ENCODE results near the gene SP6.

Gene SP6

GRCh38 chr17:47834756-47835155 is 16.2 kb downstream of the SP6 start:
- no peak for DNase-seq (ENCODE audit: low read depth)

GRCh38 chr17:47831934-47832327 is 19.0 kb downstream of the SP6 start:
- no peak for DNase-seq (ENCODE audit: low read depth)

GRCh38 chr17:47831003-47831933 is 19.7 kb downstream of the SP6 start, which contains the start of the genes LRRC46 and MRPL10:
TSS of gene LRRC46 (plus strand) at chr17:47831670. CDS start at chr17:47831990, 320 bp downstream.
TSS of gene MRPL10 (minus strand) at chr17:47831541. CDS start at chr17:47831511, 30 bp downstream.
- DNase-seq (ENCODE audit: low read depth), result peak; percentile 88

- DNase-seq (ENCODE audit: low read depth), result no peak
Measured at GRCh38 chr17:47830396-47831002, 20.5 kb downstream of the SP6 start.

- no peak for DNase-seq (ENCODE audit: low read depth)
Measured at GRCh38 chr17:47829870-47830269, 21.1 kb downstream of the SP6 start.

- DNase-seq (ENCODE audit: low read depth), result no peak
Measured at GRCh38 chr17:47823519-47823918, 27.4 kb downstream of the SP6 start.

GRCh38 chr17:47822785-47823184 is 28.2 kb downstream of the SP6 start:
- no peak for DNase-seq (ENCODE audit: low read depth)

- DNase-seq (ENCODE audit: low read depth), result peak; percentile 60
Measured at GRCh38 chr17:47821424-47822391, 29.3 kb downstream of the SP6 start, which contains the start of gene OSBPL7. TSS of gene OSBPL7 (minus strand) at chr17:47821794. CDS start at chr17:47820278, 1,516 bp downstream.

GRCh38 chr17:47821031-47821423 is 29.9 kb downstream of the SP6 start:
- DNase-seq (ENCODE audit: low read depth), result no peak

- DNase-seq (ENCODE audit: low read depth), result no peak
Measured at GRCh38 chr17:47820033-47820789, 30.8 kb downstream of the SP6 start.

GRCh38 chr17:47819475-47819874 is 31.5 kb downstream of the SP6 start:
- no peak for DNase-seq (ENCODE audit: low read depth)

- DNase-seq (ENCODE audit: low read depth), result no peak
Measured at GRCh38 chr17:47818002-47818695, 32.8 kb downstream of the SP6 start.

- no peak for DNase-seq (ENCODE audit: low read depth)
Measured at GRCh38 chr17:47816947-47817346, 34.0 kb downstream of the SP6 start.

GRCh38 chr17:47816111-47816735 is 34.7 kb downstream of the SP6 start:
- DNase-seq (ENCODE audit: low read depth), result no peak

GRCh38 chr17:47815106-47815918 is 35.7 kb downstream of the SP6 start:
- DNase-seq (ENCODE audit: low read depth), result no peak

GRCh38 chr17:47813512-47814031 is 37.4 kb downstream of the SP6 start:
- DNase-seq (ENCODE audit: low read depth), result no peak

- no peak for DNase-seq (ENCODE audit: low read depth)
Measured at GRCh38 chr17:47813077-47813476, 37.9 kb downstream of the SP6 start.

GRCh38 chr17:47812146-47812920 is 38.6 kb downstream of the SP6 start:
- no peak for DNase-seq (ENCODE audit: low read depth)
